Stimulated activated CD4-positive, alpha-beta T cell treated with anti-CD3 and anti-CD28 coated beads, TNF-alpha, amount 100 ng/mL, for 24 hours (primary cell): ENCODE data around the gene MYL12A.

ENCODE experiments used
- DNase-seq, 3 experiments: peaks; one replicate each; pipeline ENCODE4 v3.0.0-alpha.2; 2020; ENCODE audit warnings: low read depth in 3 of 3

The MYL12A gene

GRCh38 chr18:3283253-3283863, 35.8 kb downstream of the MYL12A start:
- no peak for DNase-seq

GRCh38 chr18:3283908-3284307, 36.3 kb downstream of the MYL12A start:
- no peak for DNase-seq

- DNase-seq = no peak
Measured at GRCh38 chr18:3284501-3284900, 36.9 kb downstream of the MYL12A start.

- no peak for DNase-seq
Measured at GRCh38 chr18:3286159-3286558, 38.6 kb downstream of the MYL12A start.

- DNase-seq = no peak
Measured at GRCh38 chr18:3293196-3293951, 45.8 kb downstream of the MYL12A start.

- no peak for DNase-seq
Measured at GRCh38 chr18:3294435-3295080, 47.0 kb downstream of the MYL12A start.

GRCh38 chr18:3297025-3297984, 49.7 kb downstream of the MYL12A start:
- DNase-seq = peak; percentile 84 to 93 (median 91)

GRCh38 chr18:3304832-3305231, 57.2 kb downstream of the MYL12A start:
- DNase-seq = no peak

- DNase-seq = peak; percentile 17 to 38 (median 25)
Measured at GRCh38 chr18:3305354-3305762, 57.8 kb downstream of the MYL12A start.
